ENCODE data around the gene THBS2.
"Not testable (repeated sequence)": the region's sequence is repeated elsewhere in the genome, so short reads cannot be mapped to it uniquely, and the experiment has no call there.

Gene THBS2

DNA sequence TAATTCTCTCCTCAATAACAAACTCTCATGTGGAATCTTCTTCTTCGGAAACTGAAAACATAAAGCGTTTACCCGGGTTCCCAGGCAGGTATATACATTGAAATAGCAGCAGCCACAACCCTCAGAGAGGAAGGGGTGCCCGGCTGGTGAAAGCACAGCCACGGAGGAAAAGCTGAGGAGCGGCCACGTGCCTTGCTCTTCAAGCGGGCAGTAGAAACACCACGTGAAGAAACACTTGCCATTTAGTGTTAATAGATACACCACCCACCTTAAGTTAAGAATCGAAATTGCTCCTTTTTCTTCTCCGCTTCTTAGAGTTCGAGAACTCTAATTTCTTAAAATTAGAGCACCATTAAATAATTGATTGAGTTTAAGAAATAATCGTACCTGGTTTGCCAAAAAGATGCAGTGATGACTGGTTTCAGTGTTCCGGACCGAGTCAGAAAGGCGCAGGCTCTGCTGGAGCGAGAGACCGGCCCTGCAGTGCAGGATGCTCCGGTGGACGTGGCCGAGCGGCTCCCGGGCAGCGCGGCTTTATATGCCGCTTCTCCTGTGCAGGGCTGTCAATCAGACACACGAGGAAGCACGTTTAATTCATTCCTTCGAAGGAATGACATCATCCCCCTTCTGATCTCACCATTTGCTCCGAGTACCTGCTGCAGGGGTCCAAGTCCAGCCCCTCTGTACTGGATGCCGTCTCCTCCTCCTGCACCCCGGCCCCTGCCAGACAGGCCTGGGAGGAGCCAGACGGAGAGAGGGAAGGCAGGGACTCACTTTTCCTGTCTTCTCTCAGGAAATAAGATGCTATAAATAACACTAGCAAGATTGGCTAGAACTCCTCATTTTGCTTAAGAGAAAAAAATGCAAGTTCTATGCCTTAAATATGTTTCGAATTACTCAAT, at the start of gene THBS2:
THBS2 (minus strand) TSS at position 510 of the 902 bp plus-strand sequence. CDS start 3,062 bp downstream, outside the sequence.
- peak in 15 of 56 donors; percentile 10 to 63 (median 35) for DNase-seq

GRCh38 chr6:169302716-169303115, 49.1 kb upstream of the THBS2 start:
- DNase-seq: no peak

DNA sequence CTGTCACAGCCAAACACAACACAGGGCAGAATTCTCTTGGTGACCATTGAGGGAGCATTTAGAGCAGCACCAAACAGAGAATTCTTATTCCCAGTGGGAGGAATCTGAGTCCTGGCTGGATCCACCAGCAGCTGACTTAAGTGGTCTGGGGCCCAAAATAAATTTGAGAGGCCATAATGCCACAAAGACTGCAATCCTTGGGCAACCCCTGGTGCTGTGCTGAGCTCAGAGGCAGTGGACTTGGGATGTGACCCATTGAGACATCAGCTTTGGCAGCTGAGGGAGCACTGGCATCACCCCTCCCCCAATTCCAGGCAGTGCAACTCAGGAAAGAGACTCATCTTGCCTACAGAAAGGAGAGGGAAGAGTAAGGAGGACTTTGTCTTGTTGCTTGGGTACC, 48.6 kb upstream of the THBS2 start:
- no peak for DNase-seq

DNA sequence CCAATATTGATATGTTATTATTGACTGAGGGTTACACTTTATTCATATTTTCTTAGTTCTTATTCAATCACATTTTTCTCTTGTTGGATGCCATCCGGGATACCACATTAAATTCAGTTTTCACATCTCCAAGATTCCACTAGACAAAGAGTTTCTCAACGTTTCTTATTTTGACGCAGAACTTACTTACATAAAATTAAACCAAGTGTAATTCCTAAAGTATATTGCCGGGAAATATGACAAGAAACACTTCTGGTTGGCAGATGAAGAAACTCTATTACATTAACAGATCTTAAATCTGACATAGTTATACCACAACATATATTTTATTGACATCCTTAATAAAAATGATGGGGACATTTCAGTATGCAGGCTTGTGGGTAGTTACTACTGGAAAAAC, 47.3 kb upstream of the THBS2 start:
- no peak for DNase-seq

GRCh38 chr6:169298626-169299025, 45.0 kb upstream of the THBS2 start:
- DNase-seq: not testable (repeated sequence)

GRCh38 chr6:169296622-169297021, 43.0 kb upstream of the THBS2 start:
- no peak for DNase-seq

GRCh38 chr6:169296170-169296569, 42.5 kb upstream of the THBS2 start:
- DNase-seq: no peak

DNA sequence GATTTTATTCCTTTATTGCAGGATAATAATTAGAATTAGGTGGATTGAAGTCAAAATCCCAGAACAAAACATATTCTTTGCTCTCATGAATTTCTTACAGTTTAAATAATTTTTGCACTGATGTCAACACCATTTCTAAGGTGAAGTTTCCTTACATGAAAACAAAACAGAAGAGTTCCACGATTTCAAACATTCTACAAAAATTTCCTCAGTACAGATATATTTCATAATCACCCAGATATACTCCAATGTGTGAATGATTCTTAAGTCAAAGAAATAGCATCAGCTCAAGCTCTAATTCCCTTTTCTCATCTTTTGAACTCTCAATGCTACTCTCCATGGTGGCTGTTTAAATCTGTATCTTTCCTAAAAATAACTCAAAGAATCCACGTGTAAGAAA, 39.5 kb upstream of the THBS2 start:
- DNase-seq: no peak

- DNase-seq: peak in 1 of 56 donors; percentile 15
Observed at GRCh38 chr6:169292338-169293124, 38.9 kb upstream of the THBS2 start.

DNA sequence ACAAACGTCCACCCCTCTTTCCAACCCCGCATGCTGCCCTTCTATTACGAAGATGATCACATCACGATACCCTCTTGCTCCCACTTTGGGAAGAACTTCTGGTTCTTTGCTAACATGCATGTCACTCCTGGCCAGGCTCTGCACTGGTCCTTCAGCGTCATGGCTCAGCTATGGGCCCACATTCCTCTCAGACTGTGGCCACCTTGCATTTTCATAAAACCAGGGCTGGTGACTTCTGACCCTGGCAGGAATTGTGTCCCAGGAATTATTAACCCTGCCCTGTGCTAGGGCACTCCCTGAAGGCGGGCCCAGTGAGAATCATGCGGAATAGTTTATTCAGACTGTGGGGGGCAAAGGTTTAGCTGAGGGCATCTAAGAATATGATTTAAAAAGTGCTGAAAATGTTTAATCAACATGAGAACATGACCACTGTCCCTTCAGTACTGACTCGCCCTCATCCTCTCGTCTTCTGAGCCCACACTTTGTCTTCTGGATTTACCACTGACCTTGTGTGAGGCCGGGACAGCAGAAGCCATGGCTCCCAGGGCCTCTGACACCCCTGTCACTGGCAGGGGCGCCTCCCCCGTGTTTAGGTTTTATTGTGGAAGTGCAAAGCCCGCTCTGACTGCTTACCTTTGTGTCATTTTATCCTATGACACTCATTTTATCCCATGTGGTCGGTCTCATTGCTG, 38.1 kb upstream of the THBS2 start:
- no peak for DNase-seq

DNA sequence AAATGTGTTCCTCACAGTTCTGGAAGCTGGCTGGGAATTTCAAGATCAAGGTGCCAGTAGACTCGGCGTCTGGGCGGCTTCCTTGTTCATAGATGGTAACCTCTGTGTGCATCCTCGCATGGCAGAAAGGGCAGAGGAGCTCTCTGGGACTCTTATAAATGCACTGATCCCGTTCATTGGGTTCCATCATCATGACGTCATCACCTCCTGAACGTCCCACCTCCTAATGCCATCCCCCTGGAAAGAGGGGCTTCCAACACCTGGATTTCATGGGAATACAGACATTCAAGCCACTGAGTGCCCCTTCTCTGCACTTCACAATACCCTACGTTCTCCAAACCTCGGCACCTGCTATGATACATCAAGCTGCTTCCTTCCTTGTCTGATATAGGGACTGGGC, 37.5 kb upstream of the THBS2 start:
- no peak for DNase-seq

DNA sequence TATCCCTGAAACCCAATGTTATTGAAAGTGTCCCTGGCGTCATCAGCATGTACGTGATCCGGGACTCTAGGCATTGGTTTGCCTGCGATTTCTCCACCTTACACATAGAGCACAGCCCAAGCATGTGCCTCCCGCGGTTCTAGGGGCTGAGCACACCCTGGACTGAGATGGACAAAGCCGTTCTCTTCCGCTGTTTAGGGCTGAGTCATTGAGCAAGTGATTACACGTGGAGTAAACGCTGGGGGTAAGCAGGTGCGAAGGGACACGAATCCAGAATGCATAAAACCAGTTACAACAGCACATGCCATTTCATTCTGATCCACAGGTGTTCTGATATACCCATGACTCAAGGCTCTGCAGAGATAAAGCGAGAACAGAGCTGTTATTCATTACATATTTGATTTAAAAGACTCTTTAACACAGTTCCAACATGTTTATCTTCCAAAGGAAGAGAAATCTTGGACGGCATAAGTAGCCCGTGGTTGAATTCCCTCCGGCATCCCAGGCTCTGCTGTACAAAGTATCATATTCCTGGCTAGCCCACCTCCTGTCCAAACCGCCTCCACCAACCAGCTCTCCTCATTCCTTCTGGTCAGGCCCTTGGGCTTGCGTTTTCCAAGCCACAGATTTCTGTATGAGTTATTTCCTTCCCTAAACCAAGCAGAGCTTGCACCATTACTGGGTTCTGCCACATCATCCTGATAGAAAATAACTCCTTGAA, 36.1 kb upstream of the THBS2 start:
- no peak for DNase-seq

- DNase-seq: no peak
Observed at GRCh38 chr6:169289257-169289618, 35.6 kb upstream of the THBS2 start.

DNA sequence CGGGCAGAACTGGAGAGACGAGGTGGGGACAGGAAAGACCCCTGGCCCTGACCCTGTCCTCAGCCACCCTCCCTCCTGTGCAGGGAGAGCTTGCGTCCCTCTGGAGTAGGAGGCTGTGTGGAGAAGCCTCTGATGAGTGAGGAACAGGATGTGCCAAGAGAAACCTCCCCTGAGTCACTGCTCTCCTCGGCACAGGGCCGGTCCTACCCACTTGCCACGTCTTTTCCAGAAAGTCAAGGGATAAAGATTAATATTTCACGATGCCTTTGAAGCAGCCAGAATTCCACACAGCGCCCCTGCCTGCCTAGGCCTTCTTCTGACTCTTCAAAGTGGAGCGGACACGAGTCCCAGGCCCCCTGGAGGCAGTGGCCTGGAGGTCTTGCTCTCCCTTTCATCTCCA, 34.9 kb upstream of the THBS2 start:
- no peak for DNase-seq

DNA sequence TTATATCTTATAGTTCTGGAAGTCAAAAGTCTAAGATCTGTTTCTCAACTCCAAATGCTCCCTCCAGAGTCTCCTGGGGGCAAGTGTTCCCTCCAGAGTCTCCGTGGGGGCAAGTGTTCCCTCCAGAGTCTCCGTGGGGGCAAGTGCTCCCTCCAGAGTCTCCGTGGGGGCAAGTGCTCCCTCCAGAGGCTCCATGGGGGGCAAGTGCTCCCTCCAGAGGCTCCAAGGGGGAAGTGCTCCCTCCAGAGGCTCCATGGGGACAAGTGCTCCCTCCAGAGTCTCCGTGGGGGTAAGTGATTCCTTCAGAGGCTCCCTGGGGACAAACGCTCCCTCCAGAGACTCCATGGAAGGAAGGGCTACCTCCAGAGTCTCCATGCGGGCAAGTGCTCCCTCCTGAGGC, 34.0 kb upstream of the THBS2 start:
- DNase-seq: no peak

DNA sequence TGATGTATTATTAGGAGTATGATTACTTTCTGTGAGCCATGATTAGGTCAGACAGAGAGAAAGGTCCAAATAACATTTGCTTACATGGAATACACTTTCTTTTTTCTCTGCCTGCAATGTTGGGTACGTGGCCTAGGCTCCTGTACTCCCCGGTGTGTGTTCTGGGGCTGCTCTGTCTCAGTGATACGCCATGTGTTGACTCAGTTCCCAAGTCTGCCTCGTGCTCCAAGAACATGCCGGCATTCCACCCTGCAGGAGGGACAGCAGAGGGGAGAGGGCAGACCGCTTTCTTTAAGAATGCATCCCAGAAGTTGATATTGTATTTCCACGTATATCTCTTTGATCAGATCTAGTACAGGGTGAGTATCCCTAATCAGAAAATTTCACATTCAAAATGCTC, 33.3 kb upstream of the THBS2 start:
- DNase-seq: no peak

DNA sequence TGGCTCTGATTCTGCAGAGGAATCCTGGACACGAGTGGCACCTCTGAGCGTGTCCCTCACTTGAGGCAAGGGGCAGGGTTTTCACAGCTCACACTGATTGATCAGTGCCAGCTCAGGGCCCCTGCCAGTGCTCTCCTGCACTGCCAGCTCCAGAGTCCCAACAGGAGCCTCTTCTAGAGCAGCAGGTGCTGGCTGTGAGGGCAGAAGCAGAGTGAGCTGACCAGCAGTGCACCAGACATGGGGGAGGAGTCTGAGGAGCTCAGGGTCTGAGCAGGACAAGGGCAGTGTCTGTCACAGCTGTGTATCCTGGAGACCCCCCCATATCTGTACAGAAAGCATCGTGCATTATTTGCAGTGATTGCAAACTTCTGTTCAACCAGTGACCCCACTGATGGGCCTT, 31.5 kb upstream of the THBS2 start:
- no peak for DNase-seq

GRCh38 chr6:169283924-169284323, 30.3 kb upstream of the THBS2 start:
- no peak for DNase-seq

DNA sequence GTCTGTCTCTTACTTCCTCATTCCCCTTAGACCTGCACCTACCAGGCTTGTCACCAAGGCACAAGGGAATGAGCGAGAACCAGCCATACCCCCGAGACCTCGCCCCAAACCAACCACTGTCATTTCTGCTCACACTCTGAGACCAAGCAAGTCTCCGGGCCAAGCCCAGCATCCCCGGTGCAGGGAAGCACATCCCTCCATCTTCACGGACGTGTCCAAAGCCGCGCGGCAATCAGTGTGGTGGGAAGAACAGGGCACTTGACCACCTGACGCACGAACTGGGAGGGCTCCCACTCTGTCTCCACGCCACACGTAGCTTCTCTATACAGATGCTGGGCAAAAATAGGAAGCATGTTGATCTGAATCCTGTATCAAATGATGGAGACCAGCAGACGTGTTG, 28.4 kb upstream of the THBS2 start:
- no peak for DNase-seq

DNA sequence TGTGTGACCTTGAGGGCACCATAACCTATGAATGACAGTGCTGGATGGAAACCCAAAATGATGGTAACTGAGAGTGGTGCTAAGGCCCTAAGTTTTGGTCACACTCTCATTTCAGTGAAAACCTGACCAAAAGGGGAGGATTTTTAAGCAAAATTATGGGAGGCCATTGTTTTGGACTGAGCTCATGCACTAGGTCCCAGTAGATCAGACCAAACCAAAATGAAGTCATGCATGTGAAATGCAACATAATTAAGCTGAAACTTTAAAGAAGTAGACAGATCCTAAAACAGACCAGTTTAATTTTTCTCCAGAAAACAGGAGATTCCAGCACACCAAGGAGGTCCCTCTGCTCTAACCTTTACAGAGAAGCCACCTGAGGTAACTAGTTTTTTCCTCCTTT, 24.0 kb upstream of the THBS2 start:
- DNase-seq: no peak

GRCh38 chr6:169274781-169275180, 21.1 kb upstream of the THBS2 start:
- no peak for DNase-seq

Measured in nucleus accumbens (tissue), 56 donors.